ENCODE measurements around the gene COPZ1.

COPZ1 gene

GRCh38 chr12:54389134-54389508 lies 64.2 kb downstream of the COPZ1 start:
- peaks cover 4% of the 10 kb centered on the region for H3K4me1 ChIP-seq (ENCODE audit: control insufficient read depth, insufficient read depth, low read length, poor library complexity, severe bottlenecking)
- H3K27ac ChIP-seq (ENCODE audit: insufficient read depth, low read length, poor library complexity, severe bottlenecking) = no peak overlapping the region
- H3K36me3 ChIP-seq (ENCODE audit: control insufficient read depth, insufficient read depth, low read length) = peaks cover 9% of the 10 kb centered on the region
- no peak for DNase-seq
- H3K9me3 ChIP-seq (ENCODE audit: control insufficient read depth, low read length) = no peaks in the 10 kb centered on the region
- H3K27me3 ChIP-seq (replicated peaks; ENCODE audit: control insufficient read depth, insufficient read depth, low read length, poor library complexity, severe bottlenecking) = no peaks in the 10 kb centered on the region
- H3K4me3 ChIP-seq (ENCODE audit: insufficient read depth, low read depth, low read length, poor library complexity, severe bottlenecking) = no peak overlapping the region

- peaks cover 4% of the 10 kb centered on the region for H3K4me1 ChIP-seq (ENCODE audit: control insufficient read depth, insufficient read depth, low read length, poor library complexity, severe bottlenecking)
- peaks cover 14% of the 10 kb centered on the region for H3K36me3 ChIP-seq (ENCODE audit: control insufficient read depth, insufficient read depth, low read length)
- DNase-seq = no peak
- no peak overlapping the region for H3K27ac ChIP-seq (ENCODE audit: insufficient read depth, low read length, poor library complexity, severe bottlenecking)
- no peaks in the 10 kb centered on the region for H3K27me3 ChIP-seq (replicated peaks; ENCODE audit: control insufficient read depth, insufficient read depth, low read length, poor library complexity, severe bottlenecking)
- H3K4me3 ChIP-seq (ENCODE audit: insufficient read depth, low read depth, low read length, poor library complexity, severe bottlenecking) = no peak overlapping the region
- H3K9me3 ChIP-seq (ENCODE audit: control insufficient read depth, low read length) = no peaks in the 10 kb centered on the region
These were observed 64.8 kb downstream of the COPZ1 start for GRCh38 chr12:54389607-54390175.

GRCh38 chr12:54390176-54390667 lies 65.3 kb downstream of the COPZ1 start:
- Histone ChIP-seq H3K4me3 (ENCODE audit: insufficient read depth, low read depth, low read length, poor library complexity, severe bottlenecking) (no peak overlapping the region), H3K9me3 (ENCODE audit: control insufficient read depth, low read length) (no peaks in the 10 kb centered on the region), H3K4me1 (ENCODE audit: control insufficient read depth, insufficient read depth, low read length, poor library complexity, severe bottlenecking) (peaks cover 4% of the 10 kb centered on the region), H3K27me3 (replicated peaks; ENCODE audit: control insufficient read depth, insufficient read depth, low read length, poor library complexity, severe bottlenecking) (no peaks in the 10 kb centered on the region), H3K36me3 (ENCODE audit: control insufficient read depth, insufficient read depth, low read length) (peaks cover 20% of the 10 kb centered on the region), H3K27ac (ENCODE audit: insufficient read depth, low read length, poor library complexity, severe bottlenecking) (no peak overlapping the region)
- DNase-seq = no peak

GRCh38 chr12:54390668-54391551 lies 66.0 kb downstream of the COPZ1 start:
- Histone ChIP-seq H3K27me3 (replicated peaks; ENCODE audit: control insufficient read depth, insufficient read depth, low read length, poor library complexity, severe bottlenecking) (no peaks in the 10 kb centered on the region), H3K36me3 (ENCODE audit: control insufficient read depth, insufficient read depth, low read length) (peaks cover 26% of the 10 kb centered on the region), H3K27ac (ENCODE audit: insufficient read depth, low read length, poor library complexity, severe bottlenecking) (peak overlapping the region; percentile 39), H3K4me1 (ENCODE audit: control insufficient read depth, insufficient read depth, low read length, poor library complexity, severe bottlenecking) (peaks cover 4% of the 10 kb centered on the region), H3K4me3 (ENCODE audit: insufficient read depth, low read depth, low read length, poor library complexity, severe bottlenecking) (peak overlapping the region; percentile 58), H3K9me3 (ENCODE audit: control insufficient read depth, low read length) (no peaks in the 10 kb centered on the region)
- DNase-seq = peak; percentile 56 to 71 (median 64)

GRCh38 chr12:54392485-54393206 lies 67.7 kb downstream of the COPZ1 start:
- Histone ChIP-seq H3K36me3 (ENCODE audit: control insufficient read depth, insufficient read depth, low read length) (peaks cover 43% of the 10 kb centered on the region), H3K4me1 (ENCODE audit: control insufficient read depth, insufficient read depth, low read length, poor library complexity, severe bottlenecking) (peaks cover 4% of the 10 kb centered on the region), H3K9me3 (ENCODE audit: control insufficient read depth, low read length) (no peaks in the 10 kb centered on the region), H3K27me3 (replicated peaks; ENCODE audit: control insufficient read depth, insufficient read depth, low read length, poor library complexity, severe bottlenecking) (no peaks in the 10 kb centered on the region), H3K4me3 (ENCODE audit: insufficient read depth, low read depth, low read length, poor library complexity, severe bottlenecking) (no peak overlapping the region), H3K27ac (ENCODE audit: insufficient read depth, low read length, poor library complexity, severe bottlenecking) (no peak overlapping the region)
- DNase-seq = no peak

- no peak overlapping the region for H3K27ac ChIP-seq (ENCODE audit: insufficient read depth, low read length, poor library complexity, severe bottlenecking)
- peaks cover 49% of the 10 kb centered on the region for H3K36me3 ChIP-seq (ENCODE audit: control insufficient read depth, insufficient read depth, low read length)
- H3K9me3 ChIP-seq (ENCODE audit: control insufficient read depth, low read length) = no peaks in the 10 kb centered on the region
- DNase-seq = no peak
- H3K4me1 ChIP-seq (ENCODE audit: control insufficient read depth, insufficient read depth, low read length, poor library complexity, severe bottlenecking) = peaks cover 4% of the 10 kb centered on the region
- H3K4me3 ChIP-seq (ENCODE audit: insufficient read depth, low read depth, low read length, poor library complexity, severe bottlenecking) = no peak overlapping the region
- no peaks in the 10 kb centered on the region for H3K27me3 ChIP-seq (replicated peaks; ENCODE audit: control insufficient read depth, insufficient read depth, low read length, poor library complexity, severe bottlenecking)
These were observed 68.3 kb downstream of the COPZ1 start for GRCh38 chr12:54393207-54393609.

- Histone ChIP-seq H3K27me3 (replicated peaks; ENCODE audit: control insufficient read depth, insufficient read depth, low read length, poor library complexity, severe bottlenecking) (no peaks in the 10 kb centered on the region), H3K27ac (ENCODE audit: insufficient read depth, low read length, poor library complexity, severe bottlenecking) (no peak overlapping the region), H3K9me3 (ENCODE audit: control insufficient read depth, low read length) (no peaks in the 10 kb centered on the region), H3K4me1 (ENCODE audit: control insufficient read depth, insufficient read depth, low read length, poor library complexity, severe bottlenecking) (peaks cover 4% of the 10 kb centered on the region), H3K36me3 (ENCODE audit: control insufficient read depth, insufficient read depth, low read length) (peaks cover 54% of the 10 kb centered on the region), H3K4me3 (ENCODE audit: insufficient read depth, low read depth, low read length, poor library complexity, severe bottlenecking) (no peak overlapping the region)
- DNase-seq = no peak
These were observed 68.8 kb downstream of the COPZ1 start for GRCh38 chr12:54393743-54394142.

GRCh38 chr12:54394281-54394719 lies 69.4 kb downstream of the COPZ1 start:
- peaks cover 59% of the 10 kb centered on the region for H3K36me3 ChIP-seq (ENCODE audit: control insufficient read depth, insufficient read depth, low read length)
- peaks cover 4% of the 10 kb centered on the region for H3K4me1 ChIP-seq (ENCODE audit: control insufficient read depth, insufficient read depth, low read length, poor library complexity, severe bottlenecking)
- no peak overlapping the region for H3K27ac ChIP-seq (ENCODE audit: insufficient read depth, low read length, poor library complexity, severe bottlenecking)

GRCh38 chr12:54394986-54395385 lies 70.1 kb downstream of the COPZ1 start:
- Histone ChIP-seq H3K36me3 (ENCODE audit: control insufficient read depth, insufficient read depth, low read length) (peaks cover 66% of the 10 kb centered on the region), H3K4me3 (ENCODE audit: insufficient read depth, low read depth, low read length, poor library complexity, severe bottlenecking) (no peak overlapping the region), H3K27me3 (replicated peaks; ENCODE audit: control insufficient read depth, insufficient read depth, low read length, poor library complexity, severe bottlenecking) (no peaks in the 10 kb centered on the region), H3K27ac (ENCODE audit: insufficient read depth, low read length, poor library complexity, severe bottlenecking) (peak overlapping the region; percentile 2), H3K9me3 (ENCODE audit: control insufficient read depth, low read length) (no peaks in the 10 kb centered on the region), H3K4me1 (ENCODE audit: control insufficient read depth, insufficient read depth, low read length, poor library complexity, severe bottlenecking) (peaks cover 4% of the 10 kb centered on the region)
- DNase-seq = no peak

More at GRCh38 chr12:54394281-54394719, 69.4 kb downstream of the COPZ1 start:
- no peaks in the 10 kb centered on the region for H3K27me3 ChIP-seq (replicated peaks; ENCODE audit: control insufficient read depth, insufficient read depth, low read length, poor library complexity, severe bottlenecking)
- no peak overlapping the region for H3K4me3 ChIP-seq (ENCODE audit: insufficient read depth, low read depth, low read length, poor library complexity, severe bottlenecking)
- no peaks in the 10 kb centered on the region for H3K9me3 ChIP-seq (ENCODE audit: control insufficient read depth, low read length)
- DNase-seq = no peak
